SK-N-SH treated with all-trans-retinoic acid at 6 μM for 48 hours (cell line): ENCODE results near the gene BRD3.

Source experiments
- ATAC-seq: fragments of 200-7000 bp; cut with Tn5 transposase; 3 replicates; pipeline ENCODE4 v1.9.1; 2020; ENCODE audit warnings: mild to moderate bottlenecking, moderate library complexity
- ARNTL ChIP-seq: fragments of 450-650 bp; formaldehyde crosslinking; IDR thresholded peaks from 2 replicates; pipeline ENCODE4 v1.5.0; 2020; ENCODE audit warnings: low read depth, mild to moderate bottlenecking, moderate library complexity, borderline replicate concordance
- BACH2 ChIP-seq: fragments of 250-450 bp; sonication (Bioruptor Pico); IDR thresholded peaks from 2 replicates; pipeline ENCODE4 v1.9.0; 2021; ENCODE audit warnings: mild to moderate bottlenecking, borderline replicate concordance
- CSDC2 ChIP-seq: fragments of 250-450 bp; sonication (Bioruptor Pico); IDR thresholded peaks from 2 replicates; pipeline ENCODE4 v1.5.0; 2020; ENCODE audit warnings: mild to moderate bottlenecking, moderate library complexity
- CSRNP3 ChIP-seq: fragments of 250-450 bp; sonication (Bioruptor Pico); IDR thresholded peaks from 2 replicates; pipeline ENCODE4 v1.5.1; 2021; ENCODE audit warnings: mild to moderate bottlenecking, moderate library complexity
- ESRRG ChIP-seq: fragments of 250-450 bp; sonication (Bioruptor Pico); IDR thresholded peaks from 2 replicates; pipeline ENCODE4 v1.6.1; 2021; ENCODE audit warnings: mild to moderate bottlenecking
- GLIS3 ChIP-seq: fragments of 250-450 bp; sonication (Bioruptor Pico); IDR thresholded peaks from 2 replicates; pipeline ENCODE4 v1.5.0; 2020; ENCODE audit warnings: mild to moderate bottlenecking, moderate library complexity
- ISL1 ChIP-seq: fragments of 250-450 bp; sonication (Bioruptor Pico); IDR thresholded peaks from 2 replicates; pipeline ENCODE4 v2.1.2; 2022; ENCODE audit warnings: mild to moderate bottlenecking, moderate library complexity
- OSR1 ChIP-seq: fragments of 250-450 bp; sonication (Bioruptor Pico); IDR thresholded peaks from 2 replicates; pipeline ENCODE4 v1.8.0; 2022; ENCODE audit warnings: moderate library complexity, mild to moderate bottlenecking, inconsistent platforms
- POU6F1 ChIP-seq: fragments of 250-450 bp; sonication (Bioruptor Pico); IDR thresholded peaks from 2 replicates; pipeline ENCODE4 v1.8.0; 2021; ENCODE audit warnings: low read depth, mild to moderate bottlenecking, moderate library complexity, borderline replicate concordance
- PPARA ChIP-seq: fragments of 250-450 bp; sonication (Bioruptor Pico); IDR thresholded peaks from 2 replicates; pipeline ENCODE4 v1.5.0; 2020; ENCODE audit warnings: mild to moderate bottlenecking, borderline replicate concordance
- SNAI2 ChIP-seq: fragments of 250-450 bp; sonication (Bioruptor Pico); IDR thresholded peaks from 2 replicates; pipeline ENCODE4 v1.5.0; 2020; ENCODE audit warnings: mild to moderate bottlenecking, moderate library complexity
- TCF4 ChIP-seq: fragments of 250-450 bp; sonication (Bioruptor Pico); IDR thresholded peaks from 2 replicates; pipeline ENCODE4 v1.8.0; 2021; ENCODE audit warnings: mild to moderate bottlenecking, moderate library complexity, borderline replicate concordance
- TOX ChIP-seq: fragments of 250-450 bp; sonication (Bioruptor Pico); IDR thresholded peaks from 2 replicates; pipeline ENCODE4 v1.8.0; 2021; ENCODE audit warnings: mild to moderate bottlenecking, moderate library complexity, borderline replicate concordance
- TSHZ2 ChIP-seq: fragments of 250-450 bp; sonication (Bioruptor Pico); IDR thresholded peaks from 2 replicates; pipeline ENCODE4 v1.5.0; 2020; ENCODE audit warnings: mild to moderate bottlenecking, moderate library complexity
- ZC3H10 ChIP-seq: fragments of 250-450 bp; sonication (Bioruptor Pico); IDR thresholded peaks from 2 replicates; pipeline ENCODE4 v1.5.1; 2021; ENCODE audit warnings: mild to moderate bottlenecking, moderate library complexity
- ZFP3 ChIP-seq: fragments of 250-450 bp; sonication (Bioruptor Pico); IDR thresholded peaks from 2 replicates; pipeline ENCODE4 v1.5.0; 2020; ENCODE audit warnings: mild to moderate bottlenecking, moderate library complexity
- ZFP30 ChIP-seq: fragments of 450-650 bp; formaldehyde crosslinking; IDR thresholded peaks from 2 replicates; pipeline ENCODE4 v1.5.0; 2022; ENCODE audit warnings: mild to moderate bottlenecking, moderate library complexity
- ZNF565 ChIP-seq: fragments of 450-650 bp; formaldehyde crosslinking; conservative IDR thresholded peaks from 2 replicates; pipeline ENCODE4 v1.5.0; 2020; ENCODE audit warnings: low read depth, mild to moderate bottlenecking, moderate library complexity
- ZNF70 ChIP-seq: fragments of 450-650 bp; formaldehyde crosslinking; IDR thresholded peaks from 2 replicates; pipeline ENCODE4 v1.5.0; 2020; ENCODE audit warnings: mild to moderate bottlenecking, moderate library complexity
- ZNF8 ChIP-seq: fragments of 450-650 bp; formaldehyde crosslinking; IDR thresholded peaks from 2 replicates; pipeline ENCODE4 v1.5.0; 2020; ENCODE audit warnings: mild to moderate bottlenecking, moderate library complexity

BRD3 gene

GRCh38 chr9:134064711-134065110 lies 3.1 kb downstream of the BRD3 start:
- ATAC-seq = no peak
- TF ChIP-seq ESRRG (CRISPR knock-in tag) = no peak
- TF ChIP-seq OSR1 (CRISPR knock-in tag) = no peak
- TF ChIP-seq PPARA = no peak
- TF ChIP-seq CSDC2 = no peak
- TF ChIP-seq CSRNP3 (CRISPR knock-in tag) = no peak
- no peak for TF ChIP-seq ZFP3 (CRISPR knock-in tag)
- TF ChIP-seq BACH2 (CRISPR knock-in tag) = no peak
- TF ChIP-seq TCF4 (CRISPR knock-in tag) = no peak
- TF ChIP-seq ZFP30 = no peak
- no peak for TF ChIP-seq ZNF8 (CRISPR knock-in tag)
- no peak for TF ChIP-seq SNAI2
- TF ChIP-seq ZNF565 (CRISPR knock-in tag) = no peak

GRCh38 chr9:134063571-134064450 lies 4.0 kb downstream of the BRD3 start:
- ATAC-seq = no peak
- TF ChIP-seq ZFP30 = no peak
- TF ChIP-seq GLIS3 (CRISPR knock-in tag) = no peak
- TF ChIP-seq ZC3H10 (CRISPR knock-in tag) = no peak
- no peak for TF ChIP-seq BACH2 (CRISPR knock-in tag)
- TF ChIP-seq ZNF565 (CRISPR knock-in tag) = no peak
- TF ChIP-seq ISL1 (CRISPR knock-in tag) = no peak
- no peak for TF ChIP-seq CSDC2
- TF ChIP-seq TOX (CRISPR knock-in tag) = no peak
- TF ChIP-seq POU6F1 (CRISPR knock-in tag) = no peak
- TF ChIP-seq TSHZ2 = no peak
- no peak for TF ChIP-seq TCF4 (CRISPR knock-in tag)

GRCh38 chr9:134063088-134063570 lies 4.7 kb downstream of the BRD3 start:
- TF ChIP-seq ISL1 (CRISPR knock-in tag) (no peak), ARNTL (CRISPR knock-in tag) (no peak)
- no peak for ATAC-seq

GRCh38 chr9:134062461-134063087 lies 5.3 kb downstream of the BRD3 start:
- TF ChIP-seq SNAI2 = no peak
- no peak for TF ChIP-seq ZNF8 (CRISPR knock-in tag)
- ATAC-seq = no peak

GRCh38 chr9:134061688-134062371 lies 6.0 kb downstream of the BRD3 start:
- TF ChIP-seq TCF4 (CRISPR knock-in tag) (no peak), ZNF70 (no peak), TSHZ2 (no peak), TOX (CRISPR knock-in tag) (no peak), ZFP3 (CRISPR knock-in tag) (no peak)
- no peak for ATAC-seq
